Epithelial cell of proximal tubule (primary cell): ENCODE measurements around the gene KLHL6. TPM values are rescaled to one million over a fixed set of nuclear protein-coding genes. Genes with fewer than 3 reads are reported as not detected.

Source experiments
- DNase-seq: peaks from one replicate; pipeline ENCODE4 v3.0.0-alpha.2; 2011; ENCODE audit warnings: low read depth
- H3K4me3 ChIP-seq: 2 replicates; pipeline ENCODE4 v1.5.1; 2011; ENCODE audit warnings: low read depth, mild to moderate bottlenecking, low read length
- total RNA-seq: library from RNA; depleted of rRNA; stranded (reverse); fragments of >200 nt; gene quantifications from 2 replicates; pipeline ENCODE4 v1.2.3, GENCODE V29; 2015
- TF ChIP-seq, protein P1 (sequence below): conservative IDR thresholded peaks from 2 replicates; pipeline ENCODE4 v1.5.1; 2012; ENCODE audit warnings: low read depth, mild to moderate bottlenecking, low read length

The KLHL6 gene
- total RNA-seq, 1 donor from 2014 or later, result not detected

- TF ChIP-seq, protein P1, sequence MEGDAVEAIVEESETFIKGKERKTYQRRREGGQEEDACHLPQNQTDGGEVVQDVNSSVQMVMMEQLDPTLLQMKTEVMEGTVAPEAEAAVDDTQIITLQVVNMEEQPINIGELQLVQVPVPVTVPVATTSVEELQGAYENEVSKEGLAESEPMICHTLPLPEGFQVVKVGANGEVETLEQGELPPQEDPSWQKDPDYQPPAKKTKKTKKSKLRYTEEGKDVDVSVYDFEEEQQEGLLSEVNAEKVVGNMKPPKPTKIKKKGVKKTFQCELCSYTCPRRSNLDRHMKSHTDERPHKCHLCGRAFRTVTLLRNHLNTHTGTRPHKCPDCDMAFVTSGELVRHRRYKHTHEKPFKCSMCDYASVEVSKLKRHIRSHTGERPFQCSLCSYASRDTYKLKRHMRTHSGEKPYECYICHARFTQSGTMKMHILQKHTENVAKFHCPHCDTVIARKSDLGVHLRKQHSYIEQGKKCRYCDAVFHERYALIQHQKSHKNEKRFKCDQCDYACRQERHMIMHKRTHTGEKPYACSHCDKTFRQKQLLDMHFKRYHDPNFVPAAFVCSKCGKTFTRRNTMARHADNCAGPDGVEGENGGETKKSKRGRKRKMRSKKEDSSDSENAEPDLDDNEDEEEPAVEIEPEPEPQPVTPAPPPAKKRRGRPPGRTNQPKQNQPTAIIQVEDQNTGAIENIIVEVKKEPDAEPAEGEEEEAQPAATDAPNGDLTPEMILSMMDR, result no peak
- DNase-seq, result no peak
Measured at GRCh38 chr3:183541235-183541655, 14.3 kb downstream of the KLHL6 start.

DNA sequence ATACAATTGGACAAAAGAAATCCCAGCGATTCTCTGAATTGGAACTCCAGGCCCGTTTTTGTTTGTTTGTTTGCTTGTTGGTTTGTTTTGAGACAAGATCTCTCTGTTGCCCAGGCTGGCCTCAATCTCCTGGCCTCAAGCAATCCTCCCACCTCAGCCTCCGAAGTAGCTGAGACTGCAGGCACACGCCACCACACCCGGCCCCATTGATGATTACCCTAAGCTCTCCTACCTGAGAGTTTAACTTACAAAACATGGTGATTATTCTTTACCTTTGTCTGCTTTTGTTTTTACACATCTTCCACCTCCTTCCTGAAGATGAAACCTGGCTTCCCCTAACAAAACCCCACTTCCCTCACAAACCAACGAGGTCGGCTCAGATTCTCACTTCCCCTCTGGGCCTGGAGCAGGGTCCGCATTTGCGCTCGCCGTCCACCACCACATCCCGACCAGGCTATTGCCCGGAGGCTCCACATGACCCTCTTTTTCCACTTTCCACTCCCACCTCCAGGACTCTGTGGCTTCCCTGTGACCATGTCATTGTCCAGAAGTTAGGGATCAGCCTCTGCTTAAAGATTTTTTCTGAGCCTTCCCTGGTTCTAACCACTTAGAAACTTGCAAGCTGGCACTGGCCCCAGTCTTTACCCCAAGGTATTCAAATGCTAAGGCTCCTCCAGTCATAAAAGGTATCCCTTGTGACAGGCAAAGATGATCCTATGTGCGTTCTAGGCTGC lies 14.8 kb downstream of the KLHL6 start:
- H3K4me3 ChIP-seq, result no peak overlapping the region
- TF ChIP-seq, protein P1, result no peak
- DNase-seq, result no peak

More at GRCh38 chr3:183541235-183541655, 14.3 kb downstream of the KLHL6 start:
- no peak overlapping the region for H3K4me3 ChIP-seq

GRCh38 chr3:183539811-183540210 lies 15.7 kb downstream of the KLHL6 start:
- TF ChIP-seq, protein P1, result no peak
- no peak for DNase-seq
- H3K4me3 ChIP-seq, result no peak overlapping the region

DNA sequence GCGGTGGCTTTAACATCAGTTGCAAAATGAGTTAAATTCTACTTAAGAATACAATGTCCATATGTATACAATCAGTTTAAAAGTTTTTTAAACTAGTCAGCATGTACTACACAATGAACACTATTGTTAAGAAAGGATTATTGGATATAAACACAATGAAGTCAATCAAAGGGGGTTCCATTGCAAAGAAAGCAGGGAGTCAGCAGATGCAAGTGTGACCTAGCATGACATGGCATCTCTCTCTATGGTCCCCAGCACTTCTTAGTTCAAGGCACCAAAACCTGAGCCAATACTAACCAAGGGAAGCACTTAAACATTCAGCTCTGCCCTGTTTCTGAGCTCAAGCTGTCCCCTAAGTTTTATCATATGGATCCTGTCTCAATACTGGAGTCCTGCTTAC lies 17.0 kb downstream of the KLHL6 start:
- no peak overlapping the region for H3K4me3 ChIP-seq
- TF ChIP-seq, protein P1, result no peak
- DNase-seq, result no peak

GRCh38 chr3:183537295-183537730 lies 18.2 kb downstream of the KLHL6 start:
- H3K4me3 ChIP-seq, result no peak overlapping the region
- TF ChIP-seq, protein P1, result no peak
- DNase-seq, result peak; percentile 77

DNA sequence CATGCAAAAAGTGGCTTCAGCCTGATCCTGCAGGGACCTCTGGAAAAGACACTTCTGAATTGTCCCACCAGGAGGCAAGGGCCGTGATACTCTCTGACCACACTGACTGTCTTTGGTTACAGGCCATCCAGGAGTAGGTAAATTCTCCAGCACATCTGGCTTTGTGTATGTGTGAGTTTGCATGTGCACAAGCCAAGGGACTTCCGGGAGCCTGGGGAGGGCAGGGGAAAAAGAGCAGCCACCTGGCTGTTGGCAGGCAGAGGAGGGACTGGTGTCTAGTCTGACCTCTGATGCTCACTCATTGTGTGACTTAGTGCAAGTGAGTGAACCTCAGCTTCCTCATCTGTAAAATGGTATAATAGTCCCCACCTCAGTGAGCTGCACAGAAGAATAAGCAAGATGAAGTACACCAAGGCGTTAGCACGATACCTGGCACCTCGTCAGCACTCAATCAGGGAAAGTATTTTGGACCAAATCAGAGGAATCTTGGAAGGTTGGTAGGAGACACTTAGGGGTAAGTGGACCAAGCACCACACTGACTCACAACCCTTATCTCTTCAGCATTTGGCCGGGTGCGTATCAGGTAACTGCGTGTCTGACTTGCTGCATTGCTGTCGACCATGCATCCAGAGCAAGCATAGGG lies 19.1 kb downstream of the KLHL6 start:
- TF ChIP-seq, protein P1, result no peak
- DNase-seq, result no peak
- no peak overlapping the region for H3K4me3 ChIP-seq
